ENCODE data around the gene DENND6B. TPM values are rescaled to one million over a fixed set of nuclear protein-coding genes. Genes with fewer than 3 reads are reported as not detected.
A peak's percentile ranks its signal among the peaks of the same experiment; 100 is the strongest.

DENND6B gene
- total RNA-seq, 1 donor from 2014 or later: 32.1 TPM

DNA sequence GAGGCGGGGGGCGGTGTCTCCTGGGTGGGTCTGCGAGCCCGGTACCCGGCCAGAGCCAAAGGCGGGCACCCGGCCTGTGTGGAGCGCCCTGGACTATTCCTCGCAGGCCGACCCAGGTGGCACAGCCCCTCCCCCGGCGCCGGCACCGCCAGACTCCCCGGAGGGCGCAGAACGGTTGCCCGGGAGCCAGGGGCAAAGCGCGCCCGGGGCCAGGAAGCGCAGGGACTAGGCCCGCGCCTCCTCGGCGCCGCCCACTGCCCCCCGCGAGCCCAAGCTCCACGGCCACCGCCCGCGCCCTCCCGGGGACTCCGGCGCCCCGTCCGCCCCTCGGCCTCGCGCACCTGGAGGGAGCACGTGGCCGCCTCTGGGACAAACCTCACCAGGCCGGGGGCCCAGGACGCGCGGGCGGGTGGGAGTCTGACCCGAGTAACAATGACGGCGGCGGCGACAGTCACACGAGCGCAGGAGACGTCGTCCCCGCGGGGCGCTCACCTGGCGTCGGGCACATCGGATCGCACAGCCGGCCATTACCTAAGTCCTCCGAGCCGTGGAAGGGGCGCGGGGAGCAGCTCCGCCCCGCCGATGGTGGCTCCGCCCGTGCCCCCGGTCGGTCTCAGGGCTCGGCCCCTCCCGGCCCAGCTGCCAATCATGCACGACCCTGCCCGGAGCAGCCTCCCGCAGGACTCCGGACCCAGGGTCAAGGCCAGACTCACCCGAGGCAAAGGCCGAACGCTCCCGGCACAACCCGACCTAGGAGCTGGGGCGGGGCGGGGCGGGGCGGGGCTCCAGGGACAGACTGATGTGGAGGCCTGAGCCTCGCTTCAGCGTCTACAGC is 26.8 kb downstream of the DENND6B start:
- Mint-ChIP-seq H3K27ac (ENCODE audit: unreplicated experiment) (no peak overlapping the region), H3K4me1 (ENCODE audit: low read depth, unreplicated experiment) (no peaks in the 10 kb centered on the region), H3K9me3 (ENCODE audit: unreplicated experiment) (peaks cover 4% of the 10 kb centered on the region), H3K27me3 (ENCODE audit: unreplicated experiment) (peaks cover 4% of the 10 kb centered on the region), H3K36me3 (ENCODE audit: unreplicated experiment) (no peaks in the 10 kb centered on the region), H3K4me3 (ENCODE audit: unreplicated experiment) (no peak overlapping the region)
- DNase-seq: peak; percentile 80
- TF ChIP-seq, protein P1, sequence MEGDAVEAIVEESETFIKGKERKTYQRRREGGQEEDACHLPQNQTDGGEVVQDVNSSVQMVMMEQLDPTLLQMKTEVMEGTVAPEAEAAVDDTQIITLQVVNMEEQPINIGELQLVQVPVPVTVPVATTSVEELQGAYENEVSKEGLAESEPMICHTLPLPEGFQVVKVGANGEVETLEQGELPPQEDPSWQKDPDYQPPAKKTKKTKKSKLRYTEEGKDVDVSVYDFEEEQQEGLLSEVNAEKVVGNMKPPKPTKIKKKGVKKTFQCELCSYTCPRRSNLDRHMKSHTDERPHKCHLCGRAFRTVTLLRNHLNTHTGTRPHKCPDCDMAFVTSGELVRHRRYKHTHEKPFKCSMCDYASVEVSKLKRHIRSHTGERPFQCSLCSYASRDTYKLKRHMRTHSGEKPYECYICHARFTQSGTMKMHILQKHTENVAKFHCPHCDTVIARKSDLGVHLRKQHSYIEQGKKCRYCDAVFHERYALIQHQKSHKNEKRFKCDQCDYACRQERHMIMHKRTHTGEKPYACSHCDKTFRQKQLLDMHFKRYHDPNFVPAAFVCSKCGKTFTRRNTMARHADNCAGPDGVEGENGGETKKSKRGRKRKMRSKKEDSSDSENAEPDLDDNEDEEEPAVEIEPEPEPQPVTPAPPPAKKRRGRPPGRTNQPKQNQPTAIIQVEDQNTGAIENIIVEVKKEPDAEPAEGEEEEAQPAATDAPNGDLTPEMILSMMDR (IDR thresholded peaks at IDR 0.05; ENCODE audit: partially characterized antibody, unreplicated experiment): no peak

DNA sequence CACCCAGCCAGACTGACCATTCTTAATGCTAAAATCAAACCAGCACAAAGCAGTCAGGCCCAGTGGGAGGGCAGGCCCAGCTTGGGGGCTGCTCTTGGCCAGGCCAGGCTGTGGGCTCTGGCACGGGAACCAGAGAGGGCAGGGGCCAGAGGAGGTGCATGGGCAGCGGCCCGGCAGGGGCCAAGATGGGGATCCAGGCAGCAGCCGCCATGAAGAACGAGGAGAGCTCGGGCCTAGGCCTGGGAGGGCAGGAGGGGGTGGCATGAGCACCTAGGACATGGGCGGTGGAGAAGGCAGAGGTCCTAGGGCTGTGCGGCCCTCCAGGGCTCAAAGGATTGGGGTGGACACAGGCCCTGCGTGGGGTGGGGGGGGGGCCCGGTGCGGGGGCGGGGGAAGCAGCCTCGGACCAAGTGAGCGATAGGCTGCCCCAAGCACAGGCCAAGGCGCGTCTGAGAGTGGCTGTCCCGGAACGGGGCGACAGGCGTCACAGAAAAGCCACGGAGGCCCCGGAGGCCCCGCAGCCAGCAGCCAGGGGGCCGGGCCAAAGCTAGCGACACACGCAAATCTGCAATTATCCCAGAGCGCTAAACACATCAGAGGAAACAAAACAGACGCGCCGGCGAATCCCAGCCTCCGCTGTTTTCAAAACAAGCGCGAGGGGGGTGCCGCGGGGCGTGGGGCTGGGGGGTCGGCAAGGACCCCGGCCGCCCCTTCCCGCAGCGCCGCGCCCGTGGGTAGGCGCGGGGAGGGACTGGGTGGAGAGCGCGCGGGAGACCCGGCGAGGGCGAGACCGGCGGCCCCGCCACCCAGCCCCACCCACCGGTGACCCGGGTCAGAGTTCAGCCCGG is 27.7 kb downstream of the DENND6B start:
- Mint-ChIP-seq H3K4me1 (ENCODE audit: low read depth, unreplicated experiment) (no peaks in the 10 kb centered on the region), H3K36me3 (ENCODE audit: unreplicated experiment) (no peaks in the 10 kb centered on the region)
- no peak for DNase-seq

DNA sequence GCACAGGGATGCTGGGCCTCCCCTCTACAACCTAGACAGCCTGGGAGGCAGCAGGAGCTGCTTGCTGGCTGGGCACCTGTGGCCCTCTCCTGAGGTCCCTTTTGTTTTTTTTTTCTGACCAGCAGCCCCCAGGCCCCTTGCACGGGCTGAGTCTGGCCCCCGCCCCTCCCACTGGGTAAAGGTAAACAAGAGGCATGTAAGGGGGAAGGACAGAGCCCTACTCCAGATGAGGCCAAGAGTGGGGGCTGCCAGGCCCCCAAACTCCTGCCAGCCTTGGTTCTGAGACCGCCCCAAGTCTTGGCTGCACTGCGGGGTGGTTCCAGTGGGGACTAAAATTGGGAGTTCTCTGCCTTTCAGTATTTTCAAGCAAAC is 28.6 kb downstream of the DENND6B start:
- H3K27me3 Mint-ChIP-seq (ENCODE audit: unreplicated experiment): peaks cover 4% of the 10 kb centered on the region
- no peak overlapping the region for H3K27ac Mint-ChIP-seq (ENCODE audit: unreplicated experiment)
- H3K9me3 Mint-ChIP-seq (ENCODE audit: unreplicated experiment): peaks cover 4% of the 10 kb centered on the region
- H3K4me3 Mint-ChIP-seq (ENCODE audit: unreplicated experiment): no peak overlapping the region
- H3K4me1 Mint-ChIP-seq (ENCODE audit: low read depth, unreplicated experiment): no peaks in the 10 kb centered on the region
- TF ChIP-seq, protein P1 (IDR thresholded peaks at IDR 0.05; ENCODE audit: partially characterized antibody, unreplicated experiment): no peak
- no peaks in the 10 kb centered on the region for H3K36me3 Mint-ChIP-seq (ENCODE audit: unreplicated experiment)
- DNase-seq: no peak

More for the DNA sequence above, 27.7 kb downstream of the DENND6B start:
- Mint-ChIP-seq H3K27ac (ENCODE audit: unreplicated experiment) (no peak overlapping the region), H3K4me3 (ENCODE audit: unreplicated experiment) (no peak overlapping the region), H3K9me3 (ENCODE audit: unreplicated experiment) (peaks cover 4% of the 10 kb centered on the region), H3K27me3 (ENCODE audit: unreplicated experiment) (peaks cover 4% of the 10 kb centered on the region)
- TF ChIP-seq, protein P1 (IDR thresholded peaks at IDR 0.05; ENCODE audit: partially characterized antibody, unreplicated experiment): no peak

DNA sequence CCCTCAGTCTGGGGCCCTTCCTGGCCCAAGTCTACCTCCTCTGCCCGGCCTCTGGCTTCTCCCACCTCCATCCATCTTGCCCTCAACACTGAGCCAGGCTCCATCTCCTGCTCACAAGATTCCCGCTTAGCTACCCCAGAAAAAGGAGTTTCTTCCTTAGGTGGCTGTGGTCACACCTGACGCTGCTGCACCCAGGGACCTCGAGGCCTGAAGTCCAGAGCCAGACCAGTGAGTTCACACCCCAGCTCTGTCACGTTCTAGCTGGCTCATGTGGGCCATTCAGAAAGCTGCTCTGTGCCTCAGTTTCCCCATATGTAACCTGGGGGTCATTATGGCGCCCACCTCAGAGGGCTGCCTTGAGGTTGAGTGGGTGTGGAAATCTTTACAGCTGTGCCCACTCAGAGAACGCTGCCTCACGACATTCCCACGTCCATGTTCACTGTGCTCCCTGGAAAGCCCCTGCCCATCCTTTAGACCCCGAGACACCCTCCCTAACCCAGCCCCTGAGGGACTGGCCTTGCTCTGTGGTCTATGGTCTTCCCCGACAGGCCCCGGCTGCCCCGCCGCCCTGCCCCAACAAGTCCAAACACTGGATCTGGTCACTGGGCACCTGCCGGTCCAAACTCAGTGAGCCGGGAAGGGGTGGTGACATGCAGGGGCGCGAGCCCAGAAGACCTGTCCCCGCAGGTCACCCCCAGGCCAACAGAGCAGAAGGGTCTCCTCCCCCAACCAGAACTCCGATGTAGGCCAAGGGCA is 29.1 kb downstream of the DENND6B start:
- TF ChIP-seq, protein P1 (IDR thresholded peaks at IDR 0.05; ENCODE audit: partially characterized antibody, unreplicated experiment): no peak
- DNase-seq: no peak
- Mint-ChIP-seq H3K4me1 (ENCODE audit: low read depth, unreplicated experiment) (no peaks in the 10 kb centered on the region), H3K27me3 (ENCODE audit: unreplicated experiment) (peaks cover 2% of the 10 kb centered on the region), H3K27ac (ENCODE audit: unreplicated experiment) (no peak overlapping the region), H3K4me3 (ENCODE audit: unreplicated experiment) (peak overlapping the region; percentile 25), H3K36me3 (ENCODE audit: unreplicated experiment) (no peaks in the 10 kb centered on the region), H3K9me3 (ENCODE audit: unreplicated experiment) (peaks cover 2% of the 10 kb centered on the region)
